ENCODE measurements around the gene CBX3. TPM values are rescaled to one million over a fixed set of nuclear protein-coding genes. Genes with fewer than 3 reads are reported as not detected.

Gene CBX3
- total RNA-seq, 2 donors from 2014 or later, result 34.2 to 63.3 TPM

- ATAC-seq (no peak), DNase-seq (no peak)
- intact Hi-C loops (cut with DNase I), result no loop called here
- H3K9me3 ChIP-seq, result no peaks in the 10 kb centered on the region
- TF ChIP-seq POLR2A (IDR thresholded peaks at IDR 0.05) (no peak), CTCF (IDR thresholded peaks at IDR 0.05) (no peak)
- no peaks in the 10 kb centered on the region for H3K27me3 ChIP-seq
- no peaks in the 10 kb centered on the region for H3K36me3 ChIP-seq (replicated peaks in 1 of 2; ENCODE audit: insufficient read depth in 1 of 2, low read depth in 2 of 2)
- WGBS, 2 donors, result 89 to 90% methylated on average over 5 of the region's 5 CpGs
- peaks cover 3% of the 10 kb centered on the region for H3K4me1 ChIP-seq
- no peak overlapping the region for H3K4me3 ChIP-seq
- H3K27ac ChIP-seq, result no peak overlapping the region
Measured at GRCh38 chr7:26166684-26167266, 34.8 kb upstream of the CBX3 start.

GRCh38 chr7:26167303-26167934 is 34.1 kb upstream of the CBX3 start:
- TF ChIP-seq CTCF (IDR thresholded peaks at IDR 0.05) (no peak), POLR2A (IDR thresholded peaks at IDR 0.05) (no peak)
- Histone ChIP-seq H3K36me3 (replicated peaks in 1 of 2; ENCODE audit: insufficient read depth in 1 of 2, low read depth in 2 of 2) (no peaks in the 10 kb centered on the region), H3K27me3 (no peaks in the 10 kb centered on the region), H3K9me3 (no peaks in the 10 kb centered on the region), H3K4me3 (no peak overlapping the region), H3K27ac (no peak overlapping the region), H3K4me1 (peaks cover 3% of the 10 kb centered on the region)
- intact Hi-C loops (cut with DNase I), result no loop called here
- 49 to 57% methylated on average over 3 of the region's 3 CpGs for WGBS, 2 donors
- DNase-seq (no peak), ATAC-seq (no peak)

- Histone ChIP-seq H3K27ac (no peak overlapping the region), H3K4me3 (no peak overlapping the region), H3K36me3 (replicated peaks in 1 of 2; ENCODE audit: insufficient read depth in 1 of 2, low read depth in 2 of 2) (no peaks in the 10 kb centered on the region), H3K4me1 (peaks cover 3% of the 10 kb centered on the region), H3K27me3 (no peaks in the 10 kb centered on the region), H3K9me3 (no peaks in the 10 kb centered on the region)
- DNase-seq (no peak), ATAC-seq (no peak)
- intact Hi-C loops (cut with DNase I), result no loop called here
- 89 to 91% methylated on average over 6 of the region's 6 CpGs for WGBS, 2 donors
- TF ChIP-seq CTCF (IDR thresholded peaks at IDR 0.05) (no peak), POLR2A (IDR thresholded peaks at IDR 0.05) (no peak)
Measured at GRCh38 chr7:26168458-26169023, 33.0 kb upstream of the CBX3 start.

GRCh38 chr7:26169271-26169670 is 32.3 kb upstream of the CBX3 start:
- WGBS, 2 donors, result 79 to 85% methylated on average over 3 of the region's 3 CpGs
- Histone ChIP-seq H3K36me3 (replicated peaks in 1 of 2; ENCODE audit: insufficient read depth in 1 of 2, low read depth in 2 of 2) (no peaks in the 10 kb centered on the region), H3K27me3 (no peaks in the 10 kb centered on the region), H3K4me3 (no peak overlapping the region), H3K27ac (no peak overlapping the region), H3K9me3 (no peaks in the 10 kb centered on the region), H3K4me1 (peaks cover 3% of the 10 kb centered on the region)
- TF ChIP-seq CTCF (IDR thresholded peaks at IDR 0.05) (no peak), POLR2A (IDR thresholded peaks at IDR 0.05) (no peak)
- intact Hi-C loops (cut with DNase I), result no loop called here
- ATAC-seq, result no peak
- no peak for DNase-seq

Measured in body of pancreas (tissue), 4 donors.